Thyroid gland (tissue), 4 donors: ENCODE results near the gene MAD1L1.

Source experiments
- CTCF ChIP-seq, 6 experiments: fragments of 200-600 bp in 3 of 6; fragments of 450-650 bp in 3 of 6; sonication (generic) in 3 of 6; IDR thresholded peaks; one replicate each; pipeline ENCODE4 v1.5.1; 2016 to 2019; ENCODE audit warnings: antibody characterized with exemption in 6 of 6, mild to moderate bottlenecking in 2 of 6, inconsistent platforms in 1 of 6, moderate library complexity in 1 of 6
- POLR2A ChIP-seq, 2 donors: fragments of 450-650 bp; IDR thresholded peaks; one replicate each; pipeline ENCODE4 v1.6.1; 2017; ENCODE audit warnings: antibody characterized with exemption in 2 of 2, mild to moderate bottlenecking in 2 of 2, moderate library complexity in 1 of 2

GRCh38 chr7:1953199-1954190 is 279.2 kb downstream of the MAD1L1 start:
- TF ChIP-seq CTCF (IDR thresholded peaks at IDR 0.05) = no peak
- no peak for TF ChIP-seq POLR2A (IDR thresholded peaks at IDR 0.05)
